ENCODE measurements around the gene CMTM5.
"Not testable (repeated sequence)": the region's sequence is repeated elsewhere in the genome, so short reads cannot be mapped to it uniquely, and the experiment has no call there.

CMTM5 gene

GRCh38 chr14:23379366-23380196, 2.7 kb downstream of the CMTM5 start:
- DNase-seq: no peak

DNA sequence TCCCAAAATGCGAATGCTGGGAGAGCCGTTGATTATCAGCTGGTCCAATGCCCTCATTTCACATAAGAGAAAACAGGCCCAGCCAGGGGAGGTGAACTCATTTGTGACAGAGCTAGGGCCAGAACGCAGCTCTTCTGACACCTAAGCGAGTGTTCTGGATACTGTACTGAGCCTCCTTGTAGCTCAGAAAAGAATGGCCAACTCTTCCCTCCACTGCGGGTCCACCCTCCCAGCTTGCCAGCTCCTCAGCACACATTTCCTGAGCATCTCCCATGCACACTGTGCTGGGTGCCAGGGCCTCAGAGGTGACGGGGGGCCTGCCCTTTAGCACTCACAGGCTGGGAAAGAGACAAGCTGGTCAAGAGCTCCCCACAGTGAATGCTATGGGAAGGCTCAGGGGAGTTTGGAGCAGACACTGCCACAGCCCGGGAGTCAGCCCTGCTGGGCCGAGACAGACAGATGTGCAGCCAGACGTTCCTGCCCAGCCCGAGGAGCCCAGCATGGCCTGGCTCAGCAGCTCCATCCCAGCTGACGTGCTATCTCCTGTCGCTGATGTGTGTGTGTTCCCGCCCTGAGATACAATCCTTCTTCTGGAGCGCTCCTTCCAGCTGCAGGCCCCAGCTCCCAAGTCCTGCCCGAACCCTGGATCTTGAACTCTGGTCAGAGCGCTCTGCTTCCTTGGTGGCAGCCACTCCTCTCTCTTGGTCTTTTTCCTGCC, 3.5 kb downstream of the CMTM5 start:
- no peak for DNase-seq

GRCh38 chr14:23380976-23381375, 4.1 kb downstream of the CMTM5 start:
- no peak for DNase-seq

- peak; percentile 93 for DNase-seq
These were observed 5.0 kb downstream of the CMTM5 start for GRCh38 chr14:23381871-23382270.

GRCh38 chr14:23382276-23382675, 5.4 kb downstream of the CMTM5 start:
- no peak for DNase-seq

DNA sequence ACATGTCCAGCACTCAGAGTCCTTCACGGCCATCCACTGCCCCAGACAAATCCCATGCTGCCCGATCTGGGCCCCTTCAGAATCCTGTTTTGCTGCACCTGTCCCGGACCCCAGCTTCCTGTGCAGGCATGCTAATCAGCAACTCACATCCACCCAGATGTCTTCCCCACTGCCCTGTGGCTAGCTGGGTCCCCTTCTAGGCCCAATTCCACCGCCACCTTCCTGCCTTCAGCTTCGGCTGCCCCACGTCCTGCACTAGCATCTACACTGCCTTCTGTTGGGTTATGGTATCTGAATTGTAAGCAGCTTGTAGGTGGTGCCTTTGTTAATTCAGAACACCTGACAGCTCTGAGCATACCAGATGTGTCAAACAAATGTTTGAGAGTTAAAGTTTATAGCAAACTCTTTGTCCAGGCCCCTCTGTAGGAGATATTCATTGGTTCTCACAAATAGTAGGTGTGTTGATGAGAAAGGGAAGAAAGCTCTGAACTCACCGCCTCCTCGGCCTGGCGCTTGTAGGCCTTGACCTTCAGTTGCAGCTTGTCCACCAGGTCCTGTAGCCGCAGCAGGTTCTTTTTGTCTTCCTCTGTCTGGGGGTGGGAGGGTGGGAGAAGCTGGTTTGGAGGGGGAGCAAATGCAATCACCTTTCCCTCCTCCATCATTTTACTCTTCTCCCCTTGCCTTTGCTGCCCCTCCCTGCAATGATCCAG, 6.0 kb downstream of the CMTM5 start:
- no peak for DNase-seq

DNA sequence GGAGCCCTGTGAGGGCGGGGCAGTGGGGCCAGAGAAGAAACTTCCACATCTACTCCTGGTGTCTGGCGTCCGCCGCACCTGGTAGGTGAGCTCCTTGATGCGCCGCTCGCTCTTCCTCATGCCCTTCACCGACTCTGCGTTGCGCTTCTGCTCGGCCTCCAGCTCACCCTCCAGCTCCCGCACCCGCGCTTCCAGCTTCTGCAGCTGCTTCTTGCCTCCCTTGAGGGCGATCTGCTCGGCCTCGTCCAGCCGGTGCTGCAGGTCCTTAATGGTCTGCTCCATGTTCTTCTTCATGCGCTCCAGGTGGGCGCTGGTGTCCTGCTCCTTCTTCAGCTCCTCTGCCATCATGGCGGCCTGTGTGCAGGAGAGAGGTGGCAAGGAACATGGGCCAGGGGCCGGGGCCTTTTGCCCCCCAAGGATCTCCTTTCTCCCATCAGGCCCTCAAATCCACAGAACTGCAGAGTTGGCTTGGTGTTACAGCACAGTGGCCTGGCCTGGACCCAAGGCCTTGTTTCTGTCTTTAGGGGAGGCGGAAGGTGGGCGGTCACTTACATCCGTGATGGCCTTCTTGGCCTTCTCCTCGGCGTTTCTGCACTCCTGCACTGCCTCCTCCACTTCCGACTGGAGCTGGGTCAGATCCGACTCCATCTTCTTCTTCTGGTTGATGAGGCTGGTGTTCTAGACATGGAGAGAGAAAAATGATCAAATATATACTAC, 7.7 kb downstream of the CMTM5 start:
- no peak for DNase-seq

- no peak for DNase-seq
These were observed 8.4 kb downstream of the CMTM5 start for GRCh38 chr14:23385244-23385641.

DNA sequence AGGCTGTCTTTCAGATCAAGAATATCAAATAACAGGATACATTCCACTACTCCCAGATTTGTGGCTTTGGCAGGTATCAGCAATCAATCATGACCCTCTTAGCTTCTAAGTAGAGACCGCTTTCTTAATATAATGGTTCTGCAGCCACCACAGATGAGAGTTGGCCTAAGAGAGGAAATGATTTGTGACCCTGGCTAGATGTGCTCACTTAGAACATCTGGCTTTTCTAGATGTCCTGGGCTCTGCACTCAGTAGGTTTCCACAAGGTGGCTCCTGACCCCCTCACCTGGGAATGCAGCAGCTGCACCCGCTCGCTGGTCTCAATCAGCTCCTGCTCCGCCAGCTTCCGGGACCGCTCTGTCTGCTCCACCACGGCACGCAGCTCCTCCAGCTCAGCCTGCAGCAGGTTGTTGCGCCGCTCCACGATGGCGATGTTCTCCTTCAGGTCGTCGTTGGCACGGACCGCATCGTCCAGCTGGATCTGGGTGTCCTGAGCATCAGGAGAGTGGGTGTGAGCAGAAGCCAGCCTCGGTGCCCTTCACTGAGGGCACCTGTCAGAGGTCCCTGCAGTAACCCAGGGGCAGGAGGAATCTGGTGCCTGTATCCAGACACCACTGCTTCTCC, 8.9 kb downstream of the CMTM5 start:
- no peak for DNase-seq

- DNase-seq: not testable (repeated sequence)
These were observed 9.4 kb downstream of the CMTM5 start for GRCh38 chr14:23386266-23386657.

GRCh38 chr14:23386999-23387398, 10.2 kb downstream of the CMTM5 start:
- no peak for DNase-seq

DNA sequence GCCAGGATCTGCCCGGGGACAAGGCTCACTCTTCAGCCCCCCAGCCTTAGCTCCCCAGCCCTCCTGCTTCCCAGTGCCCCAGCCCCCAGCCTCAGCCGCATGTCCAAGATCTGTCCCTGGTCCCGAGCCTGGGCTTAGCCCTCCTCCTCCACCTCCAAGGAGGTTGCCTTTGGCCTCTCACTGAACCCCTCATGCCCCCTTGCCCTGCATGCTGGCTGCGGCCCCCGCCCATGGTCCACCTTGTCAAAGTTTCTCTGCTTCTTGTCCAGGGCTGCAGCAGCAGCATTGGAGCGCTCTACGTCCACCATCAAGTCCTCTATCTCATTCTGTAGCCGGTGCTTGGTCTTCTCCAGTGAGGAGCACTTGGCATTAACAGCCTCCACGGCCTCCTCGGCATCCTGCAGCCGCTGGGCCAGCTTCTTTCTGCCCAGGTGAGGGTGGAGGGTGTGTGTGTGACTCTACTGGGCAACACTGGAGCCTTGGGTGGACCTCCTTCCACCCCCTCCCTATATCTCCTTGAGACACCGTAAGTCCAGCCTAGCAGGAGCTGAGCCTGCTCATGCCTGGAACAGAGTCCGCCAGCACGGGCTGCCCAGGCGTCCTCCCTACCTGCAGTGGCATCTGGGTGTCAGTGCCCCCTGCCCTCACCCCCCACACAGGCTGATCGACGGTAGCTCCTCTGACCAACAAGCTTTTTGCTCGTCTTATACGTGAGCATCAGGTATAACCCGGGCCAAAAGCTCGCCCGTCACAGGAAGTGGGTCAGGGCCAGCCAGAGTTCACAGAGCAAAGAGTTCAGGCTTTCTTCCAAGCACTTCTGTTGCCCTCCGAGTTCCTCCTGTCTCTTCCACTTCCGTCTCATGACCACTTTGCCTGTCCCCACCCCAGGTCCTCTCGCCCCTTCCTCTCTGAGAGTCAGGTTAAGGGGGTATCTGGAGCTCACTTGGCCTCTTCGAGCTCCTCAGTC, 11.4 kb downstream of the CMTM5 start:
- DNase-seq: no peak

DNA sequence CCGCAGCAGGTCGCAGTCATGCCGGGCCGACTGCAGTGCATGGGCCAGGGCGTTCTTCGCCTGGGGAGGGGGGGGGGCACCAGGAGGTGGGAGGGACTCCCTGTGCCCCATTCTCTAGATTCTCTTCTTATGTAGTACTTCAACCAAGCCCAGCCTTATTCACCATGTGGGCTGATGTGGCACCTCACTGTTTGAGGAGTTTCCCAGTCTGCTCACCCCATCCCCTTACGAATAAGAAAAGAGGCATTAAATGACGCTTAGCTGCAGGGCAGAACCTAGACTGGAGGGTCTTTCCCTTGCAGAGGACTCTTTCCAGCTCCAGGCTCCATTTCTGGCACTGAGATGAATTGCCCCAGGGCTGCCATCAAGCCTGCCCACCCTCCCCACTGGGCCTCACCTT, 12.2 kb downstream of the CMTM5 start:
- no peak for DNase-seq

DNA sequence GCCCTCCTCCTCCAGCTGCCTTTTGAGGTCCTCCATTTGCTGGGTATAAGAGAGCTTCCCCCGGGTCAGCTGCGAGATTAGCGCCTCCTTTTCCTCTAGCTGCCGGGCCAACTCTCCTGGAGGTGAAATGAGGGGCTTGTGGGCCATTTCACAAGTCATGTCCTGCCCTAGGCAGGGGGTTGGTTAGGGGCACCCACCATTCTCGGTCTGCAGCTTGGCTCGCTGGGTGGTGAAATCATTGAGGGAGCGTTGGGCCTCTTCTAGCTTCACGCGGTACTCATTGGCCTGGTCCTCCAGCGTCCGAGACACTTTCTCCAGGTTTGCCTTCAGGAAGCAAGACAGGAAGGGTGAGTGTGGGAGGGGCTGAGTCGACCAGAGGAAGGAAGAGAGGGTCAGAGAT, 12.6 kb downstream of the CMTM5 start:
- no peak for DNase-seq

DNA sequence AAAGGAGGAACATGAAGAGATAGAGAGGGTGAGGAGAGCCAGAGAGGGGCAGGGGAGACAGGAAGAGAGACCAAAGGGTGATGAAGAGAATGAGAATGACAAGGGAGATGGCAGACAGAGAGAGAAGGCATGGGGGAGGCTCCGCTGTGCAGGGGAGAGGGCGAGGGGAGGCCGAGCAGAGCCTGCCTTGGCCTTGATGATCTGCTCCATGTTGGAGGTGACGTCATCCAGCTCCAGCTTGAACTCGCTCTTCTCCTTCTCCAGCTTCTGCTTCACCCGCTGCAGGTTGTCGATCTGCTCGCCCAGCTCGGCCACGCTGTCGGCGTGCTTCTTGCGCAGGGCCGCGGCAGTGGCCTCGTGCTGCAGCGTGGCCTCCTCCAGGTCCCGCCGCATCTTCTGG, 13.0 kb downstream of the CMTM5 start:
- DNase-seq: not testable (repeated sequence)

GRCh38 chr14:23392613-23393012, 15.8 kb downstream of the CMTM5 start:
- DNase-seq: no peak

DNA sequence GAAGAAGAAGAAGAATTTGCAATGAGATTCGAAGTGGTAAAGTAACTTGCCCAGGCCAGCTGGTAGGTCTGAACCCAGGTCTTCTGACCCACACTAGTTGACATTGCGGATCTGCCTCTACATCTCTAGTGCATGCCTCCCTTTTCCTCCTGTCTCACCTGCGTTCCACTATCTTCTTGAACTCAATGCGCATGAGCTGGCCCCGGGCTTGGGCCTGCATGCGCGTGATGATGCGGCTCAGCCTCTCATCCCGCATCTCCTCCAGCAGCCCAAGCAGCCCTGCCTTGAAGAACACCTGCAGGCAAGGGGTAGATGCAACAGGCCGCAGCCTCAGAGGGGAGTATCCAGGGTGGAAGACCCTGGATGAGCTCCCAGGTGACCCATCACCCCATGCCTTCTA, 19.3 kb downstream of the CMTM5 start:
- DNase-seq: no peak

- DNase-seq: no peak
These were observed 20.0 kb downstream of the CMTM5 start for GRCh38 chr14:23396781-23397407.

GRCh38 chr14:23398348-23398747, 21.5 kb downstream of the CMTM5 start:
- no peak for DNase-seq

DNA sequence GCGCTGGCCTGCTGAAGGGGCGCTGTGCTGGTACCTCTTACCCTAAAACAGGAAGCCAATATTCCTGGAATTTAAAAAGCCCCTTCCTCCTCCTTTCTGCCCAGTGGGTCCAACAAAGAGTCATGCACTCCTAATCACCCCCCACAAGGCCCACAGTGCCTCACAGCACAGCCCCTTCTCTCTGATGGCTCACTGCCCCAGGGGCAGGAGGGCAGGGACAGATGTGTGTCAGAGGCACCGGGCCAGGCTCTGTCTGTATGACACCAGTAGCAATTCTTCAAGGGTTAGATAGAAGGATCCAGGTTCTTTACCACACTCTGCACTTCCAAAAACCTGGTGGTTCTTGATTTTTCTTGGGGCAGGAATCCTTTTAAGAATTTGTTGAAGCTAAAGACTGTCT, 22.3 kb downstream of the CMTM5 start:
- no peak for DNase-seq

DNA sequence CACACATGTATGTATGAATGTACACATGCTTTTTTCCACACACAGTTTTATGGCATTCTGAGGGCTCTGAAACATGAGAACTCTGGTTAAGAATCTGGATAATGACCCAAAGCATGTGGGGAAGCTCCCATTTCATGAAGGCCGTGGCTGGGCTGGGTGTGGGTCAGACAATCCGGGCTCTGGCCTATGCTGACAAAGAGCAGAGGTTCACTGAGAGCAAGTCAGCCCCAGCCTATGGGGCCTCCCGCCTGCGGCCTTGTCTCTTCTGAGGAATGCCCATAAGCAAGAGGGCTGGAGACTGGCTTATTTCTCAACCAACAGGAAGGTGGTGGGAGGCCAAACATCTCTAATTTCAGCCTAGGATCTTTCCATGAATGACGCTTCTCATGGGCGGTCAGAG, 22.7 kb downstream of the CMTM5 start:
- no peak for DNase-seq

Measured in DMS 273 treated with DMSO at 0.1 percent for 48 hours (cell line).